Transverse colon (tissue), 4 donors: Measurements from ENCODE around the gene SEMA4D. TPM values are rescaled to one million over a fixed set of nuclear protein-coding genes. Genes with fewer than 3 reads are reported as not detected.

Source experiments
- DNase-seq: peaks from one replicate; pipeline ENCODE4 v3.0.0-alpha.2; 2019
- H3K27ac ChIP-seq, 4 donors: fragments of 200-600 bp; sonication (generic); 2 replicates each; pipeline ENCODE4 v1.5.1; 2016 to 2018; ENCODE audit warnings: inconsistent platforms in 4 of 4
- H3K27me3 ChIP-seq: fragments of 200-600 bp; sonication (generic); 2 replicates; pipeline ENCODE4 v1.5.1; 2017; ENCODE audit warnings: inconsistent platforms
- H3K36me3 ChIP-seq, 4 donors: fragments of 200-600 bp; sonication (generic); 2 replicates each; pipeline ENCODE4 v1.5.1; 2017 to 2019; ENCODE audit warnings: inconsistent platforms in 4 of 4
- H3K4me1 ChIP-seq, 4 donors: fragments of 200-600 bp; sonication (generic); 2 replicates each; pipeline ENCODE4 v1.5.1; 2017 to 2020; ENCODE audit warnings: inconsistent platforms in 4 of 4
- H3K4me3 ChIP-seq, 4 donors: fragments of 200-600 bp; sonication (generic); 1 replicate in 1 of 4; 2 replicates in 3 of 4; pipeline versions ENCODE4 v1.5.1 to v1.6.1; 2017 to 2019; ENCODE audit warnings: inconsistent platforms in 4 of 4
- H3K9me3 ChIP-seq, 2 donors: fragments of 200-600 bp; sonication (generic); 2 replicates each; pipeline ENCODE4 v1.5.1; 2017 to 2019; ENCODE audit warnings: inconsistent platforms in 2 of 2
- EP300 ChIP-seq: sonication (generic); formaldehyde crosslinking; IDR thresholded peaks from one replicate; pipeline ENCODE4 v1.6.1; 2017; ENCODE audit warnings: antibody characterized with exemption, low read depth
- POLR2A ChIP-seq: fragments of 450-650 bp; IDR thresholded peaks from one replicate; pipeline ENCODE4 v1.6.1; 2016; ENCODE audit warnings: antibody characterized with exemption, mild to moderate bottlenecking, moderate library complexity
- POLR2AphosphoS5 ChIP-seq, 3 donors: sonication (generic); formaldehyde crosslinking; IDR thresholded peaks; one replicate each; pipeline ENCODE4 v1.6.1; 2016; ENCODE audit warnings: antibody characterized with exemption in 3 of 3
- WGBS, 2 donors: methylation state at CpG; one replicate each; pipeline ENCODE4 v1.1.5; 2018; ENCODE audit warnings: low coverage in 1 of 2; 5-methylcytosine and 5-hydroxymethylcytosine counted together
- in situ Hi-C, 4 donors: fragments of 200-750 bp; cut with MboI; loops; one replicate each; pipeline versions ENCODE4 v1.15.0 to v1.15.1; 2017; ENCODE audit warnings: low sequenced_read_pairs in 3 of 4, low pct_ligation_motif_present in 1 of 4, low pct_unique_long_range_greater_than_20kb in 1 of 4
- intact Hi-C: fragments of 100-400 bp; cut with DNase I; formaldehyde crosslinking; loops from one replicate; pipeline ENCODE4 v1.15.1; 2023; ENCODE audit warnings: low total_unique reads
- total RNA-seq, 4 donors: library from RNA; depleted of rRNA; stranded (reverse); fragments of >200 nt; gene quantifications; one replicate each; pipeline ENCODE4 v1.1.0, GENCODE V29; 2016
- TF ChIP-seq, protein P1 (sequence below), 5 experiments: fragments of 200-600 bp in 3 of 5; fragments of 450-650 bp in 2 of 5; sonication (generic) in 3 of 5; IDR thresholded peaks; 1 replicate in 2 of 5; 2 replicates in 3 of 5; pipeline ENCODE4 v1.5.1; 2016 to 2017; ENCODE audit warnings: antibody characterized with exemption in 5 of 5, inconsistent platforms in 3 of 5, mild to moderate bottlenecking in 2 of 5, moderate library complexity in 1 of 5

SEMA4D gene
- total RNA-seq, 4 donors from 2014 or later = 8.7 to 29.1 (median 14.5) TPM

DNA sequence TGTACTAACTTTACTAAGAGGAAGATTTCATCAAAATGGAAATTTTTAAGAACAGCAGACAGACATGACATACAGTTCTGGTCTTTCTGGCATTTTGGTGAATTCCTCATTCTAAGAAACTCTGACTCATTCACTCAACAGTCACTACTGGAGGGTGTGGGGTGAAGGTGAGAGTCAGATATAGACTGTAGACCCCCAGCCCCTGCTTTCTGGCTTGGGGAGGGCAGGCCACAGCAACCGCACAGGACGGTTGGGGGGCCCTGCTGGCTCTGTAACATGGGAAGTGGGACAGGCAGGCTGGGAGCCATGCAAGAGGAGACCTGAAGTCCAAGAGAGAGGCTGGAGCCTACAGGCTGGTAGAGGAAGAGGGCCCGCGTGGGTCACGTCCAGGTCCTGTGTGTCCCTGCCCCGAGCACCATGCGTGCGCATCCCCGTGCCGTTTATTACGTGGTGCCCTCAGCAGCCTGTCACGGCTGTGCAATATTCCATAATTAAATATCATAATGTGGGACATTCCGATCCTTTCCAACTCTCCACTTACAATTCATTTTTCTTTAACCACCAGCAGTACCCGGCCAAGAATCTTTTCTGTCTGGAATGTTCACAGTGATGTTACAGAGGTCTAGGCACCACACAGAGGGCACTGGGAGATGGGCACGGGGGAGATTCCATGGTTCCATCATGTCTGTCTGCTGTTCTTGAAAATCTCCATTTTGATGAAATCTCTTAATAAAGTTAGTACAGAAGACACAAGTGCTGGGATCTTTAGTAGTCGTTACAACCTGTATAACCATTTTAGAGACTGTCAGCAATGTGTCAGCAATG, 75.5 kb downstream of the SEMA4D start:
- intact Hi-C loops (no loop called here), in situ Hi-C loops (loop anchor here in 3 of 4 donors (25.0 kb wide), 1 partner anchor 115 kb away; no protein-coding TSS in a partner anchor)
- H3K9me3 ChIP-seq = no peaks in the 10 kb centered on the region
- WGBS, 2 donors = 79 to 87% methylated on average over 11 to 16 of the region's 16 CpGs
- H3K36me3 ChIP-seq = no peaks in the 10 kb centered on the region
- no peaks in the 10 kb centered on the region for H3K27me3 ChIP-seq
- H3K4me1 ChIP-seq = peaks cover 0 to 9% (median 3%) of the 10 kb centered on the region in 4 donors
- DNase-seq = no peak
- no peak overlapping the region for H3K4me3 ChIP-seq
- no peak overlapping the region for H3K27ac ChIP-seq
- TF ChIP-seq, protein P1, sequence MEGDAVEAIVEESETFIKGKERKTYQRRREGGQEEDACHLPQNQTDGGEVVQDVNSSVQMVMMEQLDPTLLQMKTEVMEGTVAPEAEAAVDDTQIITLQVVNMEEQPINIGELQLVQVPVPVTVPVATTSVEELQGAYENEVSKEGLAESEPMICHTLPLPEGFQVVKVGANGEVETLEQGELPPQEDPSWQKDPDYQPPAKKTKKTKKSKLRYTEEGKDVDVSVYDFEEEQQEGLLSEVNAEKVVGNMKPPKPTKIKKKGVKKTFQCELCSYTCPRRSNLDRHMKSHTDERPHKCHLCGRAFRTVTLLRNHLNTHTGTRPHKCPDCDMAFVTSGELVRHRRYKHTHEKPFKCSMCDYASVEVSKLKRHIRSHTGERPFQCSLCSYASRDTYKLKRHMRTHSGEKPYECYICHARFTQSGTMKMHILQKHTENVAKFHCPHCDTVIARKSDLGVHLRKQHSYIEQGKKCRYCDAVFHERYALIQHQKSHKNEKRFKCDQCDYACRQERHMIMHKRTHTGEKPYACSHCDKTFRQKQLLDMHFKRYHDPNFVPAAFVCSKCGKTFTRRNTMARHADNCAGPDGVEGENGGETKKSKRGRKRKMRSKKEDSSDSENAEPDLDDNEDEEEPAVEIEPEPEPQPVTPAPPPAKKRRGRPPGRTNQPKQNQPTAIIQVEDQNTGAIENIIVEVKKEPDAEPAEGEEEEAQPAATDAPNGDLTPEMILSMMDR (IDR thresholded peaks at IDR 0.05) = no peak
- TF ChIP-seq EP300 (no peak), POLR2A (no peak), POLR2AphosphoS5 (IDR thresholded peaks at IDR 0.05) (no peak)

DNA sequence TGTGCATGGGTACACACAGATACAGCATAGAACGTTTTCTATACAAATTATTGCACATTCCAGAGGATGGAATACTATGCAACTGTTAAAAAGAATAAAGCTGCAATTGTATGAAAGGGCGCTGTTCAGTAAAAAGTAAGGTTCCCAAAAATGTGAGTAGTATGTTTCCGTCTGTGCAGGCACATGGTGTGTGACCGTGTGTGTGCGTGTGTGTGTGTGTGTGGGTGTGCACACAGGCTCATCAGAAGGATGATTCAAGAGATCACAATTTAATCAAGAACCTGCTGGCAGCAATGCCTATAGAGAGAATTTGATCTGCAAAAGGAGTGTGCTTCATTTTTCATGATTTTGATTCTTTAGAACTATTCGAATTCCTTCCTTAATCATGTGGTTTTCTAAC, 76.3 kb downstream of the SEMA4D start:
- intact Hi-C loops = no loop called here
- DNase-seq = no peak
- H3K4me1 ChIP-seq = peaks cover 0 to 9% (median 3%) of the 10 kb centered on the region in 4 donors

GRCh38 chr9:89420397-89421178, 77.3 kb downstream of the SEMA4D start:
- intact Hi-C loops = no loop called here
- in situ Hi-C loops = loop anchor here in 3 of 4 donors (25.0 kb wide), 1 partner anchor 117 kb away; no protein-coding TSS in a partner anchor
- H3K27ac ChIP-seq = no peak overlapping the region
- peaks cover 0 to under 1% (median under 1%) of the 10 kb centered on the region in 4 donors for H3K4me1 ChIP-seq
- no peaks in the 10 kb centered on the region for H3K36me3 ChIP-seq
- no peak overlapping the region for H3K4me3 ChIP-seq
- no peaks in the 10 kb centered on the region for H3K27me3 ChIP-seq
- no peaks in the 10 kb centered on the region for H3K9me3 ChIP-seq
- 83% methylated on average over 9 of the region's 9 CpGs; no CpG with 5 or more reads in 1 of the 2 donors for WGBS, 2 donors
- TF ChIP-seq POLR2AphosphoS5 (IDR thresholded peaks at IDR 0.05) = no peak
- no peak for DNase-seq

More for the DNA sequence above, 76.3 kb downstream of the SEMA4D start:
- Histone ChIP-seq H3K9me3 (no peaks in the 10 kb centered on the region), H3K4me3 (no peak overlapping the region), H3K36me3 (no peaks in the 10 kb centered on the region), H3K27ac (no peak overlapping the region), H3K27me3 (no peaks in the 10 kb centered on the region)
- no peak for TF ChIP-seq POLR2A
- TF ChIP-seq, protein P1 (IDR thresholded peaks at IDR 0.05) = no peak
- TF ChIP-seq POLR2AphosphoS5 (IDR thresholded peaks at IDR 0.05) = no peak
- TF ChIP-seq EP300 = no peak
- in situ Hi-C loops = loop anchor here in 3 of 4 donors (25.0 kb wide), 1 partner anchor 116 kb away; no protein-coding TSS in a partner anchor
- 83 to 85% methylated on average over 6 of the region's 6 CpGs for WGBS, 2 donors

GRCh38 chr9:89419978-89420394, 77.9 kb downstream of the SEMA4D start:
- Histone ChIP-seq H3K4me3 (no peak overlapping the region), H3K27me3 (no peaks in the 10 kb centered on the region), H3K36me3 (no peaks in the 10 kb centered on the region), H3K4me1 (no peaks in the 10 kb centered on the region), H3K9me3 (no peaks in the 10 kb centered on the region), H3K27ac (peak overlapping the region in 2 of 4 donors; percentile 29 to 40)
- in situ Hi-C loops (loop anchor here in 3 of 4 donors (25.0 kb wide), 1 partner anchor 117 kb away; no protein-coding TSS in a partner anchor), intact Hi-C loops (no loop called here)
- DNase-seq = no peak
- no peak for TF ChIP-seq POLR2AphosphoS5 (IDR thresholded peaks at IDR 0.05)
- no peak for TF ChIP-seq EP300
- no peak for TF ChIP-seq POLR2A
- TF ChIP-seq, protein P1 (IDR thresholded peaks at IDR 0.05) = no peak
- WGBS, 2 donors = 64% methylated on average over 6 of the region's 6 CpGs; no CpG with 5 or more reads in 1 of the 2 donors
